PC-9 (cell line): ENCODE data around the gene FMO5. TPM values are rescaled to one million over a fixed set of nuclear protein-coding genes. Genes with fewer than 3 reads are reported as not detected.
"Not testable (repeated sequence)": the region's sequence is repeated elsewhere in the genome, so short reads cannot be mapped to it uniquely, and the experiment has no call there.

Experiments used
- BruUV-seq: library from RNA; stranded (reverse); fragments of 400-500 nt; replicated peaks from 2 replicates; lab custom pipeline; 2021; lab: Mats Ljungman, UMichigan
- CTCF ChIA-PET: fragments of 300-600 bp; sonication (Branson Sonifier 250); formaldehyde crosslinking; loops from one replicate; lab custom pipeline; 2022; ENCODE audit warnings: antibody characterized with exemption; lab: Charles Lee
- POLR2A ChIA-PET: fragments of 300-600 bp; sonication (Branson Sonifier 250); formaldehyde crosslinking; loops from one replicate; lab custom pipeline; 2022; ENCODE audit warnings: antibody characterized with exemption; ENCODE audit not compliant: unreplicated experiment; lab: Charles Lee
- DNase-seq, 2 experiments: peaks; one replicate each; pipeline versions ENCODE4 v3.0.0 to v3.0.0-alpha.2; 2015 to 2022; ENCODE audit warnings: mixed read lengths in 1 of 2
- H2AFZ ChIP-seq: fragments of 200-600 bp; sonication (generic); 2 replicates; pipeline ENCODE4 v1.8.1; 2017; ENCODE audit warnings: antibody characterized with exemption
- H3F3A ChIP-seq: fragments of 200-600 bp; sonication (generic); 2 replicates; pipeline ENCODE4 v1.8.1; 2017; ENCODE audit warnings: antibody characterized with exemption, mild to moderate bottlenecking, low read depth; ENCODE audit not compliant: insufficient read depth
- H3K27ac ChIP-seq: fragments of 200-600 bp; sonication (generic); 2 replicates; pipeline ENCODE4 v1.6.1; 2016; ENCODE audit warnings: mixed run types
- H3K27me3 ChIP-seq: fragments of 200-600 bp; sonication (generic); 2 replicates; pipeline ENCODE4 v1.6.1; 2016; ENCODE audit warnings: low read depth, mixed run types; ENCODE audit not compliant: insufficient read depth
- H3K36me3 ChIP-seq: fragments of 200-600 bp; sonication (generic); 2 replicates; pipeline ENCODE4 v1.6.1; 2016; ENCODE audit warnings: low read depth, mixed run types
- H3K4me1 ChIP-seq: fragments of 200-600 bp; sonication (generic); replicated peaks from 2 replicates; pipeline ENCODE4 v1.6.1; 2016; ENCODE audit warnings: mixed run types; ENCODE audit not compliant: insufficient read depth
- H3K4me2 ChIP-seq: fragments of 200-600 bp; sonication (generic); 2 replicates; pipeline ENCODE4 v1.6.1; 2017; ENCODE audit warnings: mixed run types
- H3K4me3 ChIP-seq: fragments of 200-600 bp; sonication (generic); 2 replicates; pipeline ENCODE4 v1.6.1; 2016; ENCODE audit warnings: mixed run types
- H3K79me2 ChIP-seq: fragments of 200-600 bp; sonication (generic); 2 replicates; pipeline ENCODE4 v1.6.1; 2017; ENCODE audit warnings: low read depth, mixed run types
- H3K9me2 ChIP-seq: fragments of 200-600 bp; sonication (generic); 2 replicates; pipeline ENCODE4 v1.8.1; 2017; ENCODE audit warnings: mild to moderate bottlenecking; ENCODE audit not compliant: insufficient read depth
- H3K9me3 ChIP-seq: fragments of 200-600 bp; sonication (generic); 2 replicates; pipeline ENCODE4 v1.8.1; 2016; ENCODE audit warnings: low read depth; ENCODE audit not compliant: insufficient read depth
- H4K20me1 ChIP-seq: fragments of 200-600 bp; sonication (generic); 2 replicates; pipeline ENCODE4 v1.8.1; 2017; ENCODE audit not compliant: insufficient read depth
- EZH2 ChIP-seq: fragments of 200-600 bp; sonication (generic); IDR thresholded peaks from 2 replicates; pipeline ENCODE4 v1.8.0; 2017; ENCODE audit warnings: antibody characterized with exemption, low read depth
- intact Hi-C: fragments of 100-400 bp; cut with micrococcal nuclease; formaldehyde crosslinking; loops from one replicate; pipeline ENCODE4 v1.10.0; 2022; ENCODE audit not compliant: unreplicated experiment
- total RNA-seq: library from RNA; stranded (reverse); gene quantifications from 2 replicates; pipeline ENCODE4 v1.2.3, GENCODE V29; 2021
- TF ChIP-seq, protein P1 (sequence below): fragments of 200-600 bp; sonication (generic); conservative IDR thresholded peaks from 2 replicates; pipeline ENCODE4 v1.6.1; 2017; ENCODE audit warnings: mixed run types, antibody characterized with exemption, mild to moderate bottlenecking, moderate library complexity

The FMO5 gene
- total RNA-seq, 1 experiment from 2014 or later, result 1.3 TPM

GRCh38 chr1:147162093-147162492 lies 63.0 kb downstream of the FMO5 start:
- Histone ChIP-seq H3K27me3 (no peaks in the 10 kb centered on the region), H4K20me1 (no peaks in the 10 kb centered on the region), H3K4me2 (no peak overlapping the region), H3K4me3 (no peak overlapping the region), H3F3A (peaks cover 5% of the 10 kb centered on the region; the same call in 1 of the 2 replicates), H3K4me1 (peaks cover 8% of the 10 kb centered on the region), H3K79me2 (no peaks in the 10 kb centered on the region), H2AFZ (no peak overlapping the region), H3K9me2 (no peaks in the 10 kb centered on the region), H3K9me3 (0 out of 2 replicates have a peak, but pooled peaks cover 7% of the 10 kb centered on the region), H3K27ac (no peak overlapping the region), H3K36me3 (peaks cover 18% of the 10 kb centered on the region; the same call in 1 of the 2 replicates)
- ChIA-PET POLR2A (no interaction called here), CTCF (no interaction called here)
- TF ChIP-seq EZH2, result no peak
- TF ChIP-seq, protein P1, sequence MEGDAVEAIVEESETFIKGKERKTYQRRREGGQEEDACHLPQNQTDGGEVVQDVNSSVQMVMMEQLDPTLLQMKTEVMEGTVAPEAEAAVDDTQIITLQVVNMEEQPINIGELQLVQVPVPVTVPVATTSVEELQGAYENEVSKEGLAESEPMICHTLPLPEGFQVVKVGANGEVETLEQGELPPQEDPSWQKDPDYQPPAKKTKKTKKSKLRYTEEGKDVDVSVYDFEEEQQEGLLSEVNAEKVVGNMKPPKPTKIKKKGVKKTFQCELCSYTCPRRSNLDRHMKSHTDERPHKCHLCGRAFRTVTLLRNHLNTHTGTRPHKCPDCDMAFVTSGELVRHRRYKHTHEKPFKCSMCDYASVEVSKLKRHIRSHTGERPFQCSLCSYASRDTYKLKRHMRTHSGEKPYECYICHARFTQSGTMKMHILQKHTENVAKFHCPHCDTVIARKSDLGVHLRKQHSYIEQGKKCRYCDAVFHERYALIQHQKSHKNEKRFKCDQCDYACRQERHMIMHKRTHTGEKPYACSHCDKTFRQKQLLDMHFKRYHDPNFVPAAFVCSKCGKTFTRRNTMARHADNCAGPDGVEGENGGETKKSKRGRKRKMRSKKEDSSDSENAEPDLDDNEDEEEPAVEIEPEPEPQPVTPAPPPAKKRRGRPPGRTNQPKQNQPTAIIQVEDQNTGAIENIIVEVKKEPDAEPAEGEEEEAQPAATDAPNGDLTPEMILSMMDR, result no peak
- DNase-seq, result no peak
- no TSS peak for BruUV-seq
- intact Hi-C loops, result no loop called here

DNA sequence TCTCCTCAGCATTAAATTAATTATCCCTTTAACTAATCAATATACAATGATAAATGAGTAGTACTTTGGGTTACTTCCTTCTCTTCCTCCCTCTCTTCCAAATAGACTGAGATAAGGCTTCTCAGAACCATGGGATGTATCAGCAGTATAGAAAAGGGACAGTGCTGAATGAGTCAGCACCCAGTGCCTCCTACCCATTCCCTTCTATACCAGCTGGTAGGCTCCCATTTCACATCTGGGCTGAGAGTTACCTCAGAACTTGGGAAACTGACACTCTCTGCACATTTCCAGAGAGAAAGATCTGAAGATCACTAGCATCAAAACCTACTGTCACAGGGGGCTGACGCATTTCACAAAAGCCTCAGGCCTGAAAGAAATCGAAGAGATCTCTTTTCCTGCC lies 68.0 kb downstream of the FMO5 start:
- H3K4me2 ChIP-seq, H4K20me1 ChIP-seq, H2AFZ ChIP-seq, CTCF ChIA-PET, H3K9me2 ChIP-seq, BruUV-seq, H3K4me3 ChIP-seq, DNase-seq, H3K79me2 ChIP-seq, H3F3A ChIP-seq, H3K4me1 ChIP-seq, H3K27me3 ChIP-seq, H3K27ac ChIP-seq, POLR2A ChIA-PET, H3K9me3 ChIP-seq: not testable (repeated sequence)
- intact Hi-C loops, result loop anchor here (10.0 kb wide), 1 partner anchor 62 kb away; no protein-coding TSS in a partner anchor
- H3K36me3 ChIP-seq, result peaks cover 17% of the 10 kb centered on the region; the same call in 1 of the 2 replicates

DNA sequence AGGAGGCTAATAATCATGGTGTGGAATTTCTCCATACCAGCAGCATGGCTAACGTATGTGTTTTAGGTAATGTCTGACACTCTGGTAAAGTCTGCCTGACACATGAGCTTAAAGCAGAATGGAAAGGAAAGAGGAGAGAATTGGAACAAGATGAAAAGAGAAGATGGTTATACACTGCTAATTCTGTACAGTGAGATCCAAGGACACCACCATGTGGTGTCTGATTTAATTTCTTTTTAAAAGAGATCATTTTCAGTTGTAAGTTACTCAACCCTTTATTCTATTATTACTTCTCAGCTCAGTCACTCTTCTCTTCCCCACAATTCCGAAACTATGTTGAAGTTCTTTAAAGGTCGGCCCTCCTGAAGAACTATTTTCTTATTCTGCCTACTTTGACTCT lies 68.5 kb downstream of the FMO5 start:
- Histone ChIP-seq H3K9me3 (no peaks in the 10 kb centered on the region), H3K9me2 (no peaks in the 10 kb centered on the region), H3K36me3 (peaks cover 17% of the 10 kb centered on the region; the same call in 1 of the 2 replicates), H3F3A (no peaks in the 10 kb centered on the region), H2AFZ (no peak overlapping the region), H3K27me3 (no peaks in the 10 kb centered on the region), H4K20me1 (no peaks in the 10 kb centered on the region), H3K79me2 (no peaks in the 10 kb centered on the region), H3K4me2 (no peak overlapping the region), H3K27ac (no peak overlapping the region), H3K4me3 (no peak overlapping the region), H3K4me1 (no peaks in the 10 kb centered on the region; the same call in 1 of the 2 replicates)
- no peak for DNase-seq
- TF ChIP-seq EZH2, result no peak
- TF ChIP-seq, protein P1, result no peak
- intact Hi-C loops, result loop anchor here (10.0 kb wide), 1 partner anchor 62 kb away; no protein-coding TSS in a partner anchor
- BruUV-seq, result no TSS peak
- POLR2A ChIA-PET, result no interaction called here
- CTCF ChIA-PET, result no interaction called here

GRCh38 chr1:147152772-147153171 lies 72.4 kb downstream of the FMO5 start:
- CTCF ChIA-PET, result no interaction called here
- no peak overlapping the region for H3K27ac ChIP-seq
- BruUV-seq, result no TSS peak

More at GRCh38 chr1:147152772-147153171, 72.4 kb downstream of the FMO5 start:
- POLR2A ChIA-PET, result no interaction called here
- no peaks in the 10 kb centered on the region for H3K9me2 ChIP-seq
- H4K20me1 ChIP-seq, result no peaks in the 10 kb centered on the region
- H3K4me3 ChIP-seq, result no peak overlapping the region
- H3K9me3 ChIP-seq, result no peaks in the 10 kb centered on the region
- no peaks in the 10 kb centered on the region for H3K79me2 ChIP-seq
- no peaks in the 10 kb centered on the region for H3K27me3 ChIP-seq
- no peak for TF ChIP-seq EZH2
- TF ChIP-seq, protein P1, result no peak
- H3K36me3 ChIP-seq, result 0 out of 2 replicates have a peak, but pooled peaks cover 4% of the 10 kb centered on the region
- intact Hi-C loops, result loop anchor here (10.0 kb wide), 1 partner anchor 58 kb away; no protein-coding TSS in a partner anchor
- no peaks in the 10 kb centered on the region for H3F3A ChIP-seq
- H3K4me1 ChIP-seq, result no peaks in the 10 kb centered on the region
- H2AFZ ChIP-seq, result no peak overlapping the region
- no peak overlapping the region for H3K4me2 ChIP-seq
- no peak for DNase-seq
